Mesodermal cell (in vitro differentiated cells): ENCODE results near the gene MX2.

Experiments
- H3K27ac ChIP-seq: 2 replicates; pipeline ENCODE4 v1.7.0; 2013; ENCODE audit warnings: mild to moderate bottlenecking, low read depth, low read length, moderate library complexity; ENCODE audit not compliant: severe bottlenecking
- H3K36me3 ChIP-seq: 2 replicates; pipeline ENCODE4 v1.7.1; 2013; ENCODE audit warnings: mild to moderate bottlenecking, low read length, moderate library complexity; ENCODE audit not compliant: control insufficient read depth, insufficient read depth
- H3K4me1 ChIP-seq: one replicate; pipeline ENCODE4 v1.7.1; 2013; ENCODE audit warnings: mild to moderate bottlenecking, low read length; ENCODE audit not compliant: insufficient read depth, control insufficient read depth, poor library complexity, severe bottlenecking
- H3K4me3 ChIP-seq: 2 replicates; pipeline ENCODE4 v1.7.0; 2013; ENCODE audit warnings: low read length, control low read depth, mild to moderate bottlenecking; ENCODE audit not compliant: insufficient read depth, poor library complexity, severe bottlenecking; ENCODE audit errors: extremely low read depth
- H3K9me3 ChIP-seq: 2 replicates; pipeline ENCODE4 v1.7.1; 2013; ENCODE audit warnings: mild to moderate bottlenecking, low read length, moderate library complexity; ENCODE audit not compliant: control insufficient read depth
- WGBS, 2 experiments: methylation state at CpG; one replicate each; pipeline ENCODE4 v1.1.5; 2013; ENCODE audit warnings: missing lambda C conversion rate in 2 of 2; ENCODE audit not compliant: insufficient coverage in 2 of 2; 5-methylcytosine and 5-hydroxymethylcytosine counted together

The MX2 gene

DNA sequence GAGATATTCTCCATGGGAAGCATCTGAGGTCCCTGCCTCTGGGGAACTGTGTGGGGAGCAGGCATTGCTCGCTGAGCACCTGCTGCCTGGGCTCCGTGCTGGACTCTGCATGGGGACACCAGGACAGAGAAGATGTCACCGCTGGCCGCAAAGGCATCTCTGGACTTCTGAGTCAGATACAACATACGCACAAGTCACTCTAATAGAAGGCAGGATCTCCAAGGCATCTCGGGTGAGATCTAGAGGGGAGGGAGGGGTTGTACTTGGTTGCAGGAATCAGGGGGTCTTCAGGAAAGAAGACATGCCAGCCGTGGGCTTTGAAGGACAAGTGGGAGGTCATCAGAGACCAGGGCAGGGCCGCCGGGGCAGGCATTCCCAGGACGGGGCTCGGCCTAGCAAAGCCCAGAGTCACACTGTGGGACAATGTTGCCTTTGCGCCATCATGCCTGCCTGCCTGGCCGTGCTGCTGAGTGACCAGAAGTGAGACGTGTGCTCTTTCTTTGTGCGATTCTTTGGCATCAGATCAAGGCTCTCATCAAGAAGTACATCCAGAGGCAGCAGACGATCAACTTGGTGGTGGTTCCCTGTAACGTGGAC lies 28.3 kb downstream of the MX2 start:
- no peaks in the 10 kb centered on the region for H3K36me3 ChIP-seq
- no peak overlapping the region for H3K4me3 ChIP-seq
- H3K9me3 ChIP-seq: no peaks in the 10 kb centered on the region
- no peaks in the 10 kb centered on the region for H3K4me1 ChIP-seq
- WGBS, 2 experiments: 91% methylated on average over 12 to 16 of the region's 17 CpGs
- no peak overlapping the region for H3K27ac ChIP-seq

- H3K9me3 ChIP-seq: no peaks in the 10 kb centered on the region
- WGBS, 2 experiments: 87 to 92% methylated on average over 7 to 8 of the region's 8 CpGs
- no peaks in the 10 kb centered on the region for H3K4me1 ChIP-seq
- H3K4me3 ChIP-seq: no peak overlapping the region
- H3K36me3 ChIP-seq: no peaks in the 10 kb centered on the region
- H3K27ac ChIP-seq: no peak overlapping the region
These were observed 32.1 kb downstream of the MX2 start for GRCh38 chr21:41393876-41394465.

DNA sequence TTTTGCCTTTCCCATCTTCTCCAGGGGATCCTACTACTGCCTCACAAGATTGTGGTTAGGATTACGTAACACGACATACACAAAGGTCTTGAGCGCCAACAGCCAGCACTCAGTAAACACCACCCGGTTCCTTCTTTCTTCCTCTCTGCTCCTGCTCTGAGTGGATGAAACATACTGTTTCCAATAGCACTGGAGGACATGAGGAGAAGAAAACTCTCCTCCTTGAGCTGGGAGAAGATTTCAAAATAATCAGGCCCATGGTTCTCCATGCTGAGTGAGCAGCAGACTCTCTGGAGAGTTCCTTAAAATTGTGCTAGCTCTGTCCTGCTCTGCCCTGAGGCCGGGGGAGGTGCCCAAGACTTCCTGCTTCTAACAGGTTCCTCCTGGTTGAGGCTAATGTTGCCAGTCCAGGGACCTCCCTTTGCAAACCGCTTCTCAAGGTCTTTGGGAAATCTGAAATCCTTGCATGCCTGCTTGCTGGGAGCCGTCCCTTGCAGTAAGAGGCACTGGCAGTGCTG lies 34.8 kb downstream of the MX2 start:
- H3K4me3 ChIP-seq: no peak overlapping the region
- no peaks in the 10 kb centered on the region for H3K4me1 ChIP-seq
- no peaks in the 10 kb centered on the region for H3K9me3 ChIP-seq
- H3K27ac ChIP-seq: no peak overlapping the region
- no peaks in the 10 kb centered on the region for H3K36me3 ChIP-seq
- whole genome bisulfite sequencing, 2 experiments: 58 to 69% methylated on average over 4 to 5 of the region's 7 CpGs

DNA sequence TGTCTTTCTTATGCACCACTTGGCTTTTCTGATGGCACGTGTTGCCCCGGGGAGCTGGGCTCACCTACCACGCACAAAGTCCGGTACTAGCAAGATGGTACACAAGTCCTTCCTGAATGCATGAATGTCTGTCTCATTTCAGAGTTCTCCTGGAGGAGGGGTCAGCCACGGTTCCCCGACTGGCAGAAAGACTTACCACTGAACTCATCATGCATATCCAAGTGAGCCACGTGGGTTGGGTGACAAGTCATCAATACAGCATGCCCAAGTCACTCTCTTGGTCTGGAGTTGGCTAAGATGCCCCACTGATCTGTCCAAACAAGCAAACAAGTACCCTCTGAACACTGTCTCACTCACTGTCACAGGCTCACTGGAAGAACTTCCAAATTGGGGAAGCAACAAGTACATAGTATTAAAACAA lies 35.7 kb downstream of the MX2 start:
- Histone ChIP-seq H3K27ac (no peak overlapping the region), H3K36me3 (no peaks in the 10 kb centered on the region), H3K4me3 (no peak overlapping the region), H3K4me1 (no peaks in the 10 kb centered on the region), H3K9me3 (no peaks in the 10 kb centered on the region)
- WGBS, 2 experiments: 88 to 89% methylated on average over 7 of the region's 7 CpGs

DNA sequence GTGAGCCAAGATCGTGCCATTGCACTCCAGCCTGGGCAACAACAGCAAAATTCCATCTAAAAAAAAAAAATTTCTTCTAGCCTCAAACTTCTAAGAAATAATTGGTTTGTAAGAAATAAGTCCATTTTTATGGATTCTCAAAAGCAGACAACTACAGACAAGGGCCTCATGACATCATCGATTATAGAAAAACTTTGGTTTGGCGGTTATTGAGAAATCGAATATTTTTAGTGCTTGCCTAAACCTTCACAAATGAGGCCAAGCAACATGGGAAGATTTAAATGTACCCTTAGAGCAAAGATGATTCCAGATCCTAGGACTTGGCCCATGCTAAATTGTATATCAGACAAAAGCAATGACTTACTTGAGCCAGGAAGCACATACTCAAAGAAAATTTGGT lies 36.4 kb downstream of the MX2 start:
- WGBS, 2 experiments: 95 to 100% methylated on average over 1 to 2 of the region's 4 CpGs
- H3K27ac ChIP-seq: no peak overlapping the region
- no peaks in the 10 kb centered on the region for H3K9me3 ChIP-seq
- no peaks in the 10 kb centered on the region for H3K36me3 ChIP-seq
- no peak overlapping the region for H3K4me3 ChIP-seq
- no peaks in the 10 kb centered on the region for H3K4me1 ChIP-seq

GRCh38 chr21:41398831-41399230 lies 37.0 kb downstream of the MX2 start:
- no peaks in the 10 kb centered on the region for H3K36me3 ChIP-seq
- no peak overlapping the region for H3K27ac ChIP-seq
- H3K4me3 ChIP-seq: no peak overlapping the region
- no peaks in the 10 kb centered on the region for H3K4me1 ChIP-seq
- WGBS, 2 experiments: 90 to 96% methylated on average over 8 to 11 of the region's 16 CpGs
- no peaks in the 10 kb centered on the region for H3K9me3 ChIP-seq

DNA sequence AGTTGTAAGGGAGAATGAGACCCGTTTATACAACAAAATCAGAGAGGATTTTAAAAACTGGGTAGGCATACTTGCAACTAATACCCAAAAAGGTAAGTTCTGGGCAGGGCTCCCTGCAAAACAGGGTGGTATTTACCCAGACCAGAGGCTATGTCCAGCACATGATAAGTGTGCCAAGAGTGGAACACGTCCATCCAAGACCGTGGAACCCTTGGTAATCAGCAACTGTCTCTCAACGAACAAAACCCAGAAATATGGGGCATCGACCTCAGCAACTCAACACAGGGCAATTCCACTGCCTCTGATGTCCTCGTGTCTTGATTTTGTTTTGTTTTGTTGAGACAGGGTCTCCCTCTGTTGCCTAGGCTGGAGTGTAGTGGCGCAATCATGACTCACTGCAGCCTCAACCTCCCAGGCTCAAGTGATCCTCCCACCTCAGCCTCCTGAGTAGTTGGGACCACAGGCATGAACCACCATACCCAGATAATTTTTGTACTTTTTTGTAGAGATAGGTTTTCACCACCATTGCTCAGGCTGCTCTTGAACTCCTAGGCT lies 37.5 kb downstream of the MX2 start:
- no peaks in the 10 kb centered on the region for H3K4me1 ChIP-seq
- H3K36me3 ChIP-seq: no peaks in the 10 kb centered on the region
- H3K9me3 ChIP-seq: no peaks in the 10 kb centered on the region
- 82 to 93% methylated on average over 5 of the region's 7 CpGs for WGBS, 2 experiments
- no peak overlapping the region for H3K27ac ChIP-seq
- no peak overlapping the region for H3K4me3 ChIP-seq

DNA sequence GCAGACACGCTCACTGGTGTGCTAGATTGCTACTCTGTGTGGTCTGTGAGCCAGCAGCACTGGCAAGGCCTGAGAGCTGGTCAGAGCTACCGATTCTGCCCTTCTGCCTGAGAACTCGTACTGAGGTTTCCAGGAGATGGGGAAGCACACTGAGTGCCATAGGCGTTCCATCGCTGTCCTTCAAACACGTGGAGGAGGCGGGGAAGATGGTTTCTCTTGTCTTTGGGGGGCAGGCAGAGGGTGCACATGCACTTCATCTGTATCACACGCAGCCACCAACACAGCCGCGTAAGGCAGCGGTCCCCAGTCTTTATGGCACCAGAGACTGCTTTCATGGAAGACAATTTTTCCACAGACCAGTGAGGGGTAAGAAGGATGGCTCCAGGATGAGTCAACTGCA lies 40.4 kb downstream of the MX2 start:
- no peaks in the 10 kb centered on the region for H3K9me3 ChIP-seq
- no peak overlapping the region for H3K27ac ChIP-seq
- H3K4me1 ChIP-seq: no peaks in the 10 kb centered on the region
- no peaks in the 10 kb centered on the region for H3K36me3 ChIP-seq
- H3K4me3 ChIP-seq: no peak overlapping the region
- 87 to 95% methylated on average over 7 to 10 of the region's 11 CpGs for WGBS, 2 experiments

GRCh38 chr21:41402796-41403195 lies 41.0 kb downstream of the MX2 start:
- Histone ChIP-seq H3K36me3 (no peaks in the 10 kb centered on the region), H3K4me1 (no peaks in the 10 kb centered on the region), H3K9me3 (no peaks in the 10 kb centered on the region), H3K27ac (no peak overlapping the region), H3K4me3 (no peak overlapping the region)
- WGBS, 2 experiments: 92 to 93% methylated on average over 9 to 10 of the region's 10 CpGs

- H3K27ac ChIP-seq: no peak overlapping the region
- WGBS, 2 experiments: 87 to 94% methylated on average over 7 to 9 of the region's 9 CpGs
- no peaks in the 10 kb centered on the region for H3K9me3 ChIP-seq
- no peaks in the 10 kb centered on the region for H3K4me1 ChIP-seq
- no peaks in the 10 kb centered on the region for H3K36me3 ChIP-seq
- H3K4me3 ChIP-seq: no peak overlapping the region
These were observed 41.5 kb downstream of the MX2 start for GRCh38 chr21:41403331-41403730.

GRCh38 chr21:41403966-41404365 lies 42.1 kb downstream of the MX2 start:
- Histone ChIP-seq H3K4me3 (no peak overlapping the region), H3K36me3 (no peaks in the 10 kb centered on the region), H3K9me3 (no peaks in the 10 kb centered on the region), H3K4me1 (no peaks in the 10 kb centered on the region), H3K27ac (no peak overlapping the region)
- WGBS, 2 experiments: 89 to 95% methylated on average over 10 of the region's 10 CpGs
